Measurements from ENCODE around the gene ADH6. TPM values are rescaled to one million over a fixed set of nuclear protein-coding genes. Genes with fewer than 3 reads are reported as not detected.

The ADH6 gene
- total and polyA plus RNA-seq, 2 of the 8 experiments (the other 6 are each of a cell fraction or from before 2014, with no cell fraction given) = not detected

GRCh38 chr4:99248714-99249113 lies 29.7 kb upstream of the ADH6 start (continued):
- no peak for TF ChIP-seq POU5F1 (IDR thresholded peaks at IDR 0.05; ENCODE audit: low read depth, low read length)
